Rectal smooth muscle tissue (tissue), 1 donor: ENCODE data around the gene ITGAE.
A peak's percentile ranks its signal among the peaks of the same experiment; 100 is the strongest.

ENCODE experiments used
- H3K27ac ChIP-seq: one replicate; pipeline ENCODE4 v1.7.0; 2013; ENCODE audit warnings: low read depth, low read length, inconsistent platforms
- H3K27me3 ChIP-seq: one replicate; pipeline ENCODE4 v1.7.0; 2013; ENCODE audit warnings: low read length; ENCODE audit not compliant: control insufficient read depth, insufficient read depth
- H3K36me3 ChIP-seq: one replicate; pipeline ENCODE4 v1.7.0; 2013; ENCODE audit warnings: low read length; ENCODE audit not compliant: control insufficient read depth, insufficient read depth
- H3K4me1 ChIP-seq: one replicate; pipeline ENCODE4 v1.7.0; 2013; ENCODE audit warnings: low read length; ENCODE audit not compliant: control insufficient read depth, insufficient read depth
- H3K4me3 ChIP-seq: one replicate; pipeline ENCODE4 v1.7.0; 2013; ENCODE audit warnings: low read length
- H3K9ac ChIP-seq: one replicate; pipeline ENCODE4 v1.7.0; 2013; ENCODE audit warnings: low read length

ITGAE gene

GRCh38 chr17:3812771-3813170, 11.8 kb upstream of the ITGAE start:
- H3K4me1 ChIP-seq, result no peaks in the 10 kb centered on the region

GRCh38 chr17:3812284-3812683, 11.3 kb upstream of the ITGAE start:
- Histone ChIP-seq H3K9ac (no peak overlapping the region), H3K36me3 (peaks cover 30% of the 10 kb centered on the region), H3K27ac (no peak overlapping the region), H3K4me1 (no peaks in the 10 kb centered on the region), H3K27me3 (no peaks in the 10 kb centered on the region), H3K4me3 (no peak overlapping the region)

More at GRCh38 chr17:3812771-3813170, 11.8 kb upstream of the ITGAE start:
- Histone ChIP-seq H3K4me3 (no peak overlapping the region), H3K27ac (no peak overlapping the region), H3K9ac (no peak overlapping the region), H3K36me3 (peaks cover 29% of the 10 kb centered on the region), H3K27me3 (no peaks in the 10 kb centered on the region)

- Histone ChIP-seq H3K4me3 (no peak overlapping the region), H3K27me3 (no peaks in the 10 kb centered on the region), H3K4me1 (no peaks in the 10 kb centered on the region), H3K36me3 (peaks cover 22% of the 10 kb centered on the region), H3K9ac (no peak overlapping the region), H3K27ac (no peak overlapping the region)
Measured at GRCh38 chr17:3810019-3810418, 9.0 kb upstream of the ITGAE start.

GRCh38 chr17:3809135-3809534, 8.1 kb upstream of the ITGAE start:
- H3K9ac ChIP-seq, result no peak overlapping the region
- H3K4me3 ChIP-seq, result no peak overlapping the region
- H3K36me3 ChIP-seq, result peaks cover 18% of the 10 kb centered on the region
- H3K4me1 ChIP-seq, result no peaks in the 10 kb centered on the region
- H3K27me3 ChIP-seq, result no peaks in the 10 kb centered on the region
- H3K27ac ChIP-seq, result no peak overlapping the region

DNA sequence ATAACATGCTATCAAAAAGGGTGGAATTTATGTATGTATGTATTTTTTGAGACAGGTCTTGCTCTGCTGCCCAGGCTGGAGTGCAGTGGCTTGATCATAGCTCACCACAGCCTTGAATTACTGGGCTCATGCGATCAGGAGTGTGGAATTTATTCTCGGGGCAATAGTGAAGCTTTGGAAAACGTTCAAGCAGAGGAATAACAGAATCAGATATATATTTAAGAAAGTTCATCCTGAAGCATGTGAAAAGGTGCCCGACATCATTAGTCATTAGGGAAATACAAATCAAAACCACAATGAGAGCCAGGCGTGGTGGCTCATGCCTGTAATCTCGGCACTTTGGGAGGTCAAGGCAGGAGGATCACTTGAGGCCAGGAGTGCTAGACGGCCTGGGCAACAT, 7.7 kb upstream of the ITGAE start:
- Histone ChIP-seq H3K4me3 (no peak overlapping the region), H3K4me1 (no peaks in the 10 kb centered on the region), H3K36me3 (peaks cover 18% of the 10 kb centered on the region), H3K9ac (no peak overlapping the region), H3K27me3 (no peaks in the 10 kb centered on the region), H3K27ac (no peak overlapping the region)

DNA sequence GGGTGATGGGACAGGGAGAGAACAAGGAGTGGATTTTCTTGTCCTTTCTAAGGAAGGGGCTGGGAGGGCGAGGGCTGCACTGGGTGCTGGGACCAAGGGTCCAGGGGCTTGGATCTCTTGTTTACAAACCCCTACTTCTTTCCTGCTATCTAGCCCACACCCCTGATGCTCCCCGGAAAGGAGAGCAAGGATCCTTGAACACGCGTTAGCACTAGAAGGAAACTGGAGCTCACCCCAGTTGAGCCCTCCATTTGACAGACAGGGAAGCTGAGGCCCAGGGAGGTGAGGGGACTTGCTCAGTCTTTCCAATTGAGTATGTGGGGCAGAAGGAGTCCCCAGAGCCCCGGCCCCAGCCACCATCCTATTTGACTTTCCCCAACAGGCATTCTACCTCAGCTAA, 4.6 kb upstream of the ITGAE start:
- no peak overlapping the region for H3K9ac ChIP-seq
- H3K4me1 ChIP-seq, result peaks cover 3% of the 10 kb centered on the region
- H3K4me3 ChIP-seq, result no peak overlapping the region
- no peak overlapping the region for H3K27ac ChIP-seq
- no peaks in the 10 kb centered on the region for H3K27me3 ChIP-seq
- peaks cover 11% of the 10 kb centered on the region for H3K36me3 ChIP-seq

DNA sequence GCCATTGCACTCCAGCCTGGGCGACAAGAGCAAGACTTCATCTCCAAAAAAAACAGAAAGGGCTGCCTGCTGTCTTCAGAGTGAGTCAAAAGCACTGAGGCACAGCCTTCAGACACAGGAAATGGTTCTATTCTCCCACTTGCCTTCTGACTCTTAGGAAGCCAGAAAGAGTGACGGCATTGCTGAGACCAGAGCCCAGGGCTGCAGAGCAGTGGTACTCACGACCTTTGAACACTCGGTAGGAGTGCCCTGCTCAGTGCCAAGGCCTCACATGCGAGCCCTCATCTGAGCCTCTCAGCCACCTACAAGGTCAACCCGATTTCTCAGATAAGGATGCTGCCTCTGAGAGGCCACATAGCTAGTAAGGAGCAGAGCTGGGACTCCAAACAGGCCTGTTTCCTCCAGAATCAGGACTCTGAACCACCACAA, 3.5 kb upstream of the ITGAE start:
- Histone ChIP-seq H3K4me3 (no peak overlapping the region), H3K9ac (no peak overlapping the region), H3K36me3 (peaks cover 11% of the 10 kb centered on the region), H3K27ac (no peak overlapping the region), H3K4me1 (peaks cover 3% of the 10 kb centered on the region), H3K27me3 (no peaks in the 10 kb centered on the region)

DNA sequence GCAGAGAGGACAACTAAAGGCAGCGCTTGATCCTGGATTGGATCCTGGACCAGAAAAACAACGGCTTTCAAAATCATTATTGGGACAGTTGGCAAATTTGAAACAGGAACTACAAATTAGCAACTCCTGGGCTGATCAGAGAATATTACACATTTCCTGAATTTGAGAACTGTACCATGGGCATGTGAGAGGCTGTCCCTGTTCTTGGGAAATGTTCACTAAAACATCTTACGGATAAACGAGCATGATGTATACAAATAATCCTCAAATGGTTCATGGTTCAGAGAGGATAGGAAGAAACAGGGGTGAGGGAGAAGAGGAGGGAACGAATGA, 2.3 kb upstream of the ITGAE start:
- Histone ChIP-seq H3K4me1 (peaks cover 3% of the 10 kb centered on the region), H3K9ac (no peak overlapping the region), H3K36me3 (peaks cover 6% of the 10 kb centered on the region), H3K27me3 (no peaks in the 10 kb centered on the region), H3K27ac (no peak overlapping the region), H3K4me3 (no peak overlapping the region)

GRCh38 chr17:3802461-3803307, 1.7 kb upstream of the ITGAE start:
- Histone ChIP-seq H3K9ac (no peak overlapping the region), H3K4me1 (peaks cover 3% of the 10 kb centered on the region), H3K36me3 (peaks cover under 1% of the 10 kb centered on the region), H3K4me3 (no peak overlapping the region), H3K27ac (peak overlapping the region; percentile 60), H3K27me3 (no peaks in the 10 kb centered on the region)

GRCh38 chr17:3801792-3802191, 804 bp upstream of the ITGAE start:
- Histone ChIP-seq H3K9ac (no peak overlapping the region), H3K36me3 (no peaks in the 10 kb centered on the region), H3K27ac (no peak overlapping the region), H3K4me1 (peaks cover 3% of the 10 kb centered on the region), H3K4me3 (no peak overlapping the region), H3K27me3 (no peaks in the 10 kb centered on the region)

GRCh38 chr17:3801347-3801746, 359 bp upstream of the ITGAE start:
- H3K9ac ChIP-seq, result no peak overlapping the region
- peaks cover 3% of the 10 kb centered on the region for H3K4me1 ChIP-seq
- H3K4me3 ChIP-seq, result no peak overlapping the region
- H3K36me3 ChIP-seq, result no peaks in the 10 kb centered on the region
- H3K27ac ChIP-seq, result no peak overlapping the region
- H3K27me3 ChIP-seq, result no peaks in the 10 kb centered on the region

DNA sequence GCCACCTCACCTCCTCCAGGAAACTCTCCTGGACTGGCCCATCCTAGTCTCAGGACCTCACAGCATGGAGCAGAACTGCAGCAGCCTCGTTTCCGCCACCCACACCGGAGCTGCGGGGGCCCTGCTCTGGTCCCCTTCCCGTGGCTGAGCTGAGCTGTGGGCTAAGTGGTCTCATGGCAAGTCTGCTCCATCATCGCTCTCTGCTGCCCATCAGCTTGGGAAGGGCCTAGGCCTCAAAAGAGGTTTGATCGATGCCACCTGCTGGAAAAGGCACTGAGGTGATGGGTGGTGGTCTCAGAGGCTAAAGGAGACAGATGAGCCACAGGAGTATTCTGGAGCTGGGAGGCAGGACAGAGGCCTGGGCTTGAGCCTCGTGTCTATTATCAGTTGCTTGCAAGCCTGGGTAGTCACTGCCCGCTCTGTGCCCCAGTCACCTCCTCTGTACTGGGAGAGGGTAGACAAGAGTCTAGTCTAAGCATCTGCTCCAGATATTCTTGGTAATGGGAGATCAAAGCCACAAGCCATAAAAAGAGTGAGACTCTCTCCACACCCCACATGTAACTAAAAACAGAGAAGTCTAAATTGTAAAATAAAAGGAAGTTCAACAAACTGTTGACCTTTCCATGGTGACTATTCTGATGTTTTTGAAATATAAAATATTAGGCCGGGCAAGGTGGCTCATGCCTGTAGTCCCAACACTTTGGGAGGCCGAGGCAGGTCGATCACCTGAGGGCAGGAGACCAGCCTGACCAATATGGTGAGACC, 1.6 kb downstream of the ITGAE start:
- H3K27ac ChIP-seq, result no peak overlapping the region
- H3K9ac ChIP-seq, result no peak overlapping the region
- no peaks in the 10 kb centered on the region for H3K27me3 ChIP-seq
- H3K36me3 ChIP-seq, result no peaks in the 10 kb centered on the region
- peaks cover 3% of the 10 kb centered on the region for H3K4me1 ChIP-seq
- H3K4me3 ChIP-seq, result no peak overlapping the region
